Colon (tissue), 2 donors: ENCODE results near the gene COL16A1.

Source experiments
- FAIRE-seq: peaks from 2 replicates; lab custom pipeline; 2012; peaks lifted over from hg19 to GRCh38; lab: Jason Lieb, UNC
- donor health status: control.
- donor health status: control.

COL16A1 gene

DNA sequence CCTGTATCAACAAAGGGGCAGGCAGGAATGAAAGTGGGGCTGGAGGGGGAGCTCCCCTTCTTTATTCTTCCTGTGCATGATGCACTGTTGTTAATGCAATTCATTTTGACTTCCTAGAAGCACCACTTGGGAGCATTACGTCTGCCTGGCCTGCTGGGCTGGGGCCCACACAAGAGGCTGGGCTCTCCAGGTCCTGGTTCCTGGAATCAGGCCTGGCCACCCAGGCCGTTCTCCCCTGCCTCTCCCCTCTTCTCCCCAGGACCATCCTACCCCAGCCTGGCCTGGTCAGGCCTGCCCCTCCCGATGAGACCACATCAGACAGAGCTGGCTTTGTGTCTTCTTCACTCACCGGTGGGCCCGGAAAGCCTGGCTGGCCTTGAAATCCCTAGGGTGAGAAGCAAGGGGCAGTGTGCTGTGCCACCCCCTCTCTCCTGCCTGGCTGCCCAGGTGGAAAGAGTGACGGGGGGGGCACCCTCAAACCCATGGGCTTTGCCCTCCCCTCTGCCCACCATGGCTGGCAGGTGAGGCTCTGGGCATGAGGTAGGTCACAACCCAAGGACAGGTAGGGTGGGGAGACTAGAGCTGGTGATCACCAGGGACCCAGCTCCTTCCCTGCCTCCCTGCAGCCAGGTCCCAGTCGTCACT lies 38.5 kb downstream of the COL16A1 start:
- FAIRE-seq = no peak

DNA sequence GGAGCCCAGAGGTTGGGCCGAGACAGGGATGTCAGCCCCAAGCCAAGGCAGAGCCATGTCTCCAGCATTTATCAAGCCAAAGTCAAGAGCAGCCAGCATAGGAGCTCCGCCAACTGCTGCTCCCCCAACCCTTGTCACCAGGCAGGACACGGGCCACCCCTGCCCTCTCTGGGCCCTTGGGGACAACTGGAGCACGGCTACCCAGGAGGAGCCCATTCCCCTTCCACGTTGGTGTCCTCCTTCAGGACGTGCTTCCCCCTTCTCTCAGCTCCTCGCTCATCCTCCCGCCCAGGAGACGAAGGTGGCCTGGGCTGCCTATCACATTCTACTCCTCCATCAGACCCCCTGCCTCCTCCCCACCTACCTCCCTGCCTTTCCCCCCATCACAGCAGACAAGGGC lies 39.3 kb downstream of the COL16A1 start:
- FAIRE-seq = no peak

DNA sequence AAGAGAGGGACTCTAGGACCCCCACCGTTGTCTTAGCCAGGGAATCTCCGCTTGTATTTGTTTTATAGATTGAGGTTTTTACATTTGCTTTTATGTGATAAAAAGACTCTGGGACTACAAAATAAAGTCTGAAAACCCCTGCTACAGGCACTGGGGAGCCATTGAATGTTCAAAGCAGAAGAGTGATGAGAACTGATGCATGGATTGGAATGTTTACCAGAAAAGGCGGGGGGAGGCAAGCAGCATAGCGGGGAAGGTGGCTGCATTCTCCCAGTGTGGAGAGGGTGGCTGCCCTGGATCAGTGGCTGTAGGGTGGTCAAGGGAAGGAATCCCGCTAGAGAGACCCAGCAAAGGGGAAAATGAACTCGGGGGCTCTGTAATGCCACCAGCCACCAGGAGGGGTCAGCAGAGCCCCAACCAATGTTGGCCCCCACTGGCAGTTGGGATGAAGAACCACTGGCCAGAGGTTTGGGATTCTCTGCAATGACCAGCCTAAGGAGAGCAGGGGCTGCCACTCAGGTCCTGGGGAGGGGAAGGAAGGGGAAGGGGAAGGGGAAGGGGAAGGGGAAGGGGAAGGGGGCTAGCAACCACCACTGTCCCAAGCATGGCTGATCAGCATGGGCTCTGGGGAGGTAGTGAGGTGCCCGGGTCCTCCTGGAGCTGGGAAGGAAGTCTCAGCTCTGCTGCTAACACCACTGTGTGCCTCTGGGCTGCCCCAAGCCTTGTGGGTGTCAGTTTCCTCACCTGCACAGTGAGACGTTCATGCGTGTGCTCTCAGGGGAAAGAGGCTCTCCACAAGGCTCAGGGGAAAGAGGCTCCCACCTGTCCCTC lies 40.0 kb downstream of the COL16A1 start:
- no peak for FAIRE-seq

DNA sequence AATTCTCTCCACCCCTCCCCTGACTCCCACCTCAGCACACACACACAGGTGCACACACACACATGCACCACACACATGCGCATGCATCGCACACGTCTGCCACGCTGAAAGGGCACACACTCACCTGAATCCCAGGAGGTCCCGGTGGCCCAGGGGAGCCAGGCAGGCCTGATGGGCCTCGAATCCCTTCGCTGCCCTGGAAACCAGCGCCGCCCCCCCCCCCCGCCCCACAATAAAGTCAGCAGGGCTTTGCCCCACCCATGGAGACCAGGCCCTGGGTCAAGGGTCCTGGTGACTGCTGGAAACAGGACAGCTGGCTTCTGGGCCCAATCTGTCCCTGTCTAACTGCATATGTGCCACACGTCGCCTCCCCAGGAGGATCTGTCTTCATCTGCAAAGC lies 41.4 kb downstream of the COL16A1 start:
- FAIRE-seq = no peak

DNA sequence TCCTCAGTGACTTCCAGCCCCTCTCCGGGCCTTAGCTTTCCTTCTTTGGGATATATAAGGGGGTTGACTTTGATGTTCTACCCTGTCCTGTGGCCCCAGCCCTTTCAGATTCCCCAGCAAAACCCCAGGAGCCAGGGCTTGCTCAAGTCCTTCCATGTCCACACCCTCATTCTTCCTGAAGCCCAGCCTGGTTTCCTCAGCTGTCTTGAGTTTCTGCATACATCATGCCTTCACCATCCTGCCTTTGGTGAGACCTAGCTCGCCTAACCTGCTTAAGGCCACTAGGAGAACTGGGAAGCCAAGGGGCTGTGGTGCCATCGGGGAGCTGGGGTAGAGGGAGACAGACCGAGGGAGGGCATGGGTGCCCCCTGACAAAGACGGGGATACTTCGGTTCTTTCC lies 42.0 kb downstream of the COL16A1 start:
- no peak for FAIRE-seq

DNA sequence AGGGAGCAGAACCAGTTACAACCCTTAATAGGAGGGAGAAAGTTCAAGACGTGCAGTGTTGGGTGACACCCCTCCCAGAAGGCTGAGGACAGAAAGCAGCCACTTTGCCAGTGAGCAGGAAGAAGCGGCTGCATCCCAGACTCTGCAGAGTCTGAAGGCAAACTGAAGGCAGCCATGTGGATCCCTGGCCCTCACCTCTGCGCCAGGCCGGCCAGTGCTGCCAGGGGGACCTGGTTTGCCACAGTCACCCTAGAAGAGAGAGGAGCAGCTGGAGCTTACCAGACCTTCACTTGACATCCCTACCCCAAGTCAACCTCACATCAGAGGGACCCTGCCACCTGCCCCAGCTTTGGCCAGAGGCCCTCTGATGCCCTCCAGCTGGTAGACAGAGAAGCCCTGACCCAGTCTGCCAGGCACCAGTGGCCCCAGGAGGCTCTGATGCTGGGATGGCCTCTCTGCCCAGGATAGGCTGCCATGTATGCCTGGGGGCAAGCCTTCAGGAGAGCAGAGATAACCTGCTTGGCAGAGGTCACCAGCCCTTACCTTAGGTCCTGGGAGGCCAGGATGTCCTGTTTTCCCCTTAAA lies 42.9 kb downstream of the COL16A1 start:
- no peak for FAIRE-seq

DNA sequence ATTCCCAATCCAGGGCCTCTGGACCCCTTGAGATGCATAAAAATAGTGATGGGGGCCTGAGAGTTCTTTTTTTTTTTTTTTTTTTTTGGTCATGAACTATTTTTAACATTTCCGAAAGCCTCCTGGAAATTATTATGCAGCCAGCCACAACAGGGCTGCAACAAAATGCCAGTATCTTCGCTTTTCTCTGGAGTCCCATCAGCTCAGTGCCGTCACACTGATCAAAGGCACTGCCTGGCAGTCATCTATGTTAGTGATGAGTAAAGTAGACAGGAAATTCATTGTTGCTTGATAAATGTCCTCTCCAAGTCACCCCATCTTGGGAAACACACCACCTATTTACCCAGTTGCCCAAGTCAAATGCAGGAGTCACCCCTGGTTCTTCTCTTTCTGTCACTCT lies 43.9 kb downstream of the COL16A1 start:
- no peak for FAIRE-seq

DNA sequence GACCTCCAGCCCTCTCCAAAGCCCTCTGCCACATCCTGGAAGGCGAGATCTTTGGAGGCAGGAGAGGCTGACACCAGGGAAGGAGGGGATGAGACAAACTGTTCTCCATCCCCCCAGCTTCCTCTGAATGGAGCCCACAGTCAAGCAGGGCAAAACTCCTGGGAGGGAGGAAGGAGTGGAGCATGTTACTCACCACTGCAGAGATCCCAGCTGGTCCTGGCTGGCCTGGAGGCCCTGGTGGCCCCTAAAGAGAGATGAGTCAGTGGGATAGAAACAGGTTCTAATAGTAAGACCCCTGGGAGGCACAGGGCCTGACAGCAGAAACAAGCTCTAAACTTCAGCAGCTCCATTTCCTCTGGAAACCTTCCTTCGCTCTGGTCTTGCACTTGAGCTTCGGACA lies 45.1 kb downstream of the COL16A1 start:
- no peak for FAIRE-seq

DNA sequence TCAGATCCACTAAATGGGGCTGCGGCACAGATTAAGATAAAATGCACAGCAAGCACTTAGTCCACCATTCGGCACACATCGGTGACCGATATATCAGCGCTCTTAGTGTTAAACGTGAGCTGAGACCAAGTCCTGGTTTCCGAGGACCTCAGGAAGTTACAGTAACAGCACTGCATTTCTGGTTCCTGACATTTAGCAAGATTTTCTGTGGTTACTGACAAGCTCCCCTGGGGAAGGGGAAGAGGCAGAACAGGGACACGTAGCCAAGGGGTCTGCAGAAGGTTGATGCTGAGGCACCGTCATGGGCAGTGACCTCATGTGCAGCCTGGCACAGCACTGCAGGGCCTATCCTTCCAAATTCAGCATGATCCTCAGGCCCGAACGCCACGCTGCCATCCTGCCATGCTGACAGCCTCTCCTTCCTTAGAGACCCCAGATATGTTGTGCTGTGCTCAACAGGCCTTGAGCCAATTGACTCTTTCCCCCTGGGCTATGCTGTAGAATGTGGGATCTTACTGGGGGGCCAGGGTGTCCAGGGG lies 45.8 kb downstream of the COL16A1 start:
- FAIRE-seq = no peak

DNA sequence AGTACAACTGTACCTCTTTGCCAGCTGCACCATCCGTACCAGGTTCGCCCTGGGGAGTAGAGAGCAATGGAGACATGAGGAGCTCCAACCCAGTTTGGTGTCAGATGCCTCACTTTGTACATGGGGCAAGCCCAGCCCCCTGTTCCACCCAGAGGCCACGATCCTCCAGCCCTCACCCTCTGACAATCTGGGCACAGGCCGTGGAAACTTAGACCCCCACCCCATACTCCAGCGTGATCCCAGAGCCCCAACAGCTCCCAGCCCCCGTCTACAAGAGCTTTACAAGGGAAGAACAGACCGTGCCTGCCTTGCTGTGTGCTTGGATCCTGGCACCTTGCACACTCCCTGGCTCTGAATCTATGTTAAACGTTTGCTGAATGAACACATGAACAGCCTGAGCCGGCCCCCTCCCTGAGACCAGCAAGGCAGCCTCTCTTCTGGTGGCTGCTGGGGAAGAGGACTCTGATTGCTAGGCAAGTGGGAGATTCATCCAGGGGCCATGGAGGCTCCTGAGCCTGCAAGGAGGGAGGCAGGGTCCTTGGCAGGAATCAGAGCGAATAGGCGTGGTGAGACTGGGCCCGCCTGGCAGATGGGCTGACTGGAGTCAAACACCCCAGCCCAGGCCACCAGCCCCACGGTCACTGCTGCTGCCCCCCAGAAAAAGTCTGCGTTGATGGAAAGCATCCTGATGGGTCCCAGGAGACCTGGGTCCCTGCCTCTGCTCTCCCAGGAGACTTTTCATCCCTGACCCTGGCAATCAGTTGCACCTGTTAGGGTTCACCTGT lies 46.6 kb downstream of the COL16A1 start:
- FAIRE-seq = no peak

DNA sequence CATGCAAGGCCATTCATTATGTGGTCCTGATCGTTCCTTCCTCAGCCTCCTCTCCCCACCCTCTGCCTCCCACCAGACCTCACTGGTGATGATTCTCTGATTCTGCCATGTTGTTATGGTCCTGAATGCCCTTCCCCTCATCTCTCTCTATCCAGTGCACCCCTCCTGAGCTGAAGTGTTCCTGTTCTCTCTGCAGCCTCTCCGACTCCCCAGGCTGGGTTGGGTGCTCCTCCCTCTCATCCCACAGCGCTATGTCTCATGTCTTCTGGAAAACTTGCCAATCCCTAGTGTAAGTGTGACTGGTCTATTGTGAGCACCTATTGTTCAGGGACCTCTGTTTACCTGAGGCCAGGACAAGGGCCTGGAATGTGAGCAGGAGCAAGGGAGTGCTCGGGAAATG lies 48.1 kb downstream of the COL16A1 start:
- no peak for FAIRE-seq

DNA sequence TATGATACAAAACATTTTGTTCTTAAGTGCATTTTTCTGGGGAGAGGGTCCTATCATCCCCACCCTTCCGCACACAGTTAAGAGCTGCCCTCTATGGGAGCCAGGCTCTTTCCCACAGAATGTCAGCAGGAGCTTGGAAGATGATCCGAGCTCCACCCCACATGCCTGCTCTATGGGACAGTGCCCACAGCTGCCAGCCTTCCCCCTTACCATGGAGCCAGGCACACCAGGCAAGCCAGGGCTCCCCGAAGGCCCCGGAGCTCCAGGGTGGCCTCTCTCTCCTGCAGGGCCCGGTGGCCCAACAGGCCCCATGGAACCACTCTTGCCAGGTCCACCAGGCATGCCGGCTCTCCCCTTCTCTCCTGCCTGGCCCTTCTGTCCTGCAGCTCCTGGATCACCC lies 48.7 kb downstream of the COL16A1 start:
- no peak for FAIRE-seq

DNA sequence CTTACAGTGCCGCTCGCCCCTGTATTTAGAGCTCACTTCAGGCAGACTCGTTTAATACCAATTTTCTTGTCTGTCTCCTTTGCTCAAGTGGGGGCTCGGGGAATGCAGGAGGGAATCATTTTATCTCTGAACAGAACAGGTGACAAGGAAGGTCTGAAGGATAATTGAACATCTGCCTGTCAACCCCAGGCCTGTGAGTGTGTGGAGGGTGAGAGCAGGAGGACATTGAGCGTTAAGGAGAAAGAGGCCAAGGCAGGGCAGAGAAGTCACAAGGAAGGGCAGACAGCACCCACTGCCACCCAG lies 49.4 kb downstream of the COL16A1 start:
- no peak for FAIRE-seq

DNA sequence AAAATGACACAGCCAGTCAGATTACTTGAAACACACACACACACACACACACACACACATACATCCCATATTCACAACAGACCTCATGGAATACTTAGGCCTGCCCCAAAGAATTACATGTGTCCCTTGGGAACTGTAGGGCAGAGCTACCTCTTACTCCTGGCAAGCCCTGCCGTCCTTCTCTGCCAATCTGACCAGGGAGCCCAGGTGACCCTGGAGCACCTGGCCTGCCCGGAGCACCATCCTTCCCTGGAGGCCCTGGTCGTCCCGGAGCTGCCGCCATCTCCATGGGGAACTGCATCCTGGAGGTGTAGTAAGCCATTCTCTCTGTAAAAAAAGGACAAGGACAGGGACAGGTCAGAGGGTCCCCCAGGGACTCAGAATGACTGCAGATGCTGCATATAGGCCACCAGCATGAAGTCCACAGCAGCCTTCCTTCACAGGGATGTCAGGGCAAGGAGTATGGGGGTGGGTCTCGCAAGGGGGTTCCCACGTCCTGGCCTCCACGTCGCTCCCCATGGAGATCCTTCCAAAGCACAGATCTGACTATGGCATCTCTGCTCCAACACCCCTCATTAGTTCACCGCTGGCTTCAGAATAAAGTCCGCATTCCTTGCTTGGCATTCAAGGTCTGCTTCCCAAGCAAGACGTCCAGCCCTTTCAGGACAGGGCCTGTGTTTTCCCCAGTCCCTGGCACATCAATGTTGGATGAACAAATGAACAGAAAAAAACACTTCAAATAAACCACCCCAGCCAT lies 49.9 kb downstream of the COL16A1 start:
- no peak for FAIRE-seq

DNA sequence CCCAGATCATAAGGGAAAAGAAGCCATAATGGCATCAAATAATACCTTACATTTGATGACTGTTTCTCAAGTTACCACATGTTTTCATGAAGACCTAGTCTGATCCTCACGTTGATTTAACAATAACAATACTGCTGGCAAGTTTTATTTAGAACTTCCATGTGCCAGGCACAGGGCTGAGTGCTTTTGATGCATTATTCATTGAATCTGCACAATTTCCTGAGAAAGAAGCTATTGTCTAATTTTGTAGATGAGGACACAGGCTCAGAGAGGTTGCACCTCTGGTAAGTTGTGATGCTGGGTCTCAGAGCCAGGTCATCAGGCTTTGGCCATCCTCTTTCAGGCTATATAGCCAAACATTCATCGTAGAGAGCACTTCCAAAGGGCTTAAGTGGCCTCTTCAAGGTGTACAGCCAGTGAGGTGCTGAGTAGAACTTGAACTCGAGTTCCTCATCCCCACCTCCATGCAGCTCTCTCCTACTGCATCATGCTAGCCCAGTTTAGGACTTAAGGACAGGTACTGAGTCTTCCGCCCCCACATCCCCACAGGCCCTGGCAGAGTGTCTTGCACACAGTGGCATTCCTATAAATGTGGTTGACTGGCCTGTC lies 50.8 kb downstream of the COL16A1 start:
- FAIRE-seq = no peak

DNA sequence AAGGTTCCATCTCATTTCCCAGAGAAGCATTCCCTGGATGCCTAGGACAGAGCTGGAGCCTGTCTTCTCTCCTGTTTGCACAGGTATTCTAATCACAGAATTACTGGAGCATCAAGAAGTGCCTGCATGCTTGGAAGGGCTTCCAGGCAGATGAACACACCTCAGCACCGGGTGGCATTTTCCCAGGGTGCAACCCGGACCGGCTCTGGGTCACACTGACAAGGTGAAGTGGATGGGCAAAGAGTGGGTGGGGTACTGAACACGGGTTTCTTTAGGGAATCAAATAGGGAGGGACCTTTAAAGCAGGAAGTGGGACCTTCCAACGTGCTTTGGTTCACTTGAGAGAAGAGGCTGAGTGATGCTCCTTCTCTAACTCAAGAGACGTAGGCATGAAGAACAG lies 52.1 kb downstream of the COL16A1 start:
- FAIRE-seq = no peak

DNA sequence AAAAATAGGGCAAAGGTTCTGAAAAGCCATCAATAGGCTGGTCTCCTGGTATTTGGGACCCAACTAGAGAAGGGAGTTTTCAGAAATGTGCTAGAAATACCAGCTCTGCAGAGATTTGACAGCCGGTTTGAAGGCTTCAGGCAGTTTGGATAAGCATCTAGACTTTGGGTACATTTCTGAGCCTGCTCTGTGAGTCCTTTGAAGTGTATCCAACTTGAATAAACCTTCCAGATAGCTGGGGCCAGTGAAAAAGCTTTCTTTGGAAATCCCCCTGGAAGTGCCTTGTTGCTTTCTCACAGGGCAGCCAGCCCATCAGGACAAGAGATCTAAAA lies 52.8 kb downstream of the COL16A1 start:
- FAIRE-seq = no peak

DNA sequence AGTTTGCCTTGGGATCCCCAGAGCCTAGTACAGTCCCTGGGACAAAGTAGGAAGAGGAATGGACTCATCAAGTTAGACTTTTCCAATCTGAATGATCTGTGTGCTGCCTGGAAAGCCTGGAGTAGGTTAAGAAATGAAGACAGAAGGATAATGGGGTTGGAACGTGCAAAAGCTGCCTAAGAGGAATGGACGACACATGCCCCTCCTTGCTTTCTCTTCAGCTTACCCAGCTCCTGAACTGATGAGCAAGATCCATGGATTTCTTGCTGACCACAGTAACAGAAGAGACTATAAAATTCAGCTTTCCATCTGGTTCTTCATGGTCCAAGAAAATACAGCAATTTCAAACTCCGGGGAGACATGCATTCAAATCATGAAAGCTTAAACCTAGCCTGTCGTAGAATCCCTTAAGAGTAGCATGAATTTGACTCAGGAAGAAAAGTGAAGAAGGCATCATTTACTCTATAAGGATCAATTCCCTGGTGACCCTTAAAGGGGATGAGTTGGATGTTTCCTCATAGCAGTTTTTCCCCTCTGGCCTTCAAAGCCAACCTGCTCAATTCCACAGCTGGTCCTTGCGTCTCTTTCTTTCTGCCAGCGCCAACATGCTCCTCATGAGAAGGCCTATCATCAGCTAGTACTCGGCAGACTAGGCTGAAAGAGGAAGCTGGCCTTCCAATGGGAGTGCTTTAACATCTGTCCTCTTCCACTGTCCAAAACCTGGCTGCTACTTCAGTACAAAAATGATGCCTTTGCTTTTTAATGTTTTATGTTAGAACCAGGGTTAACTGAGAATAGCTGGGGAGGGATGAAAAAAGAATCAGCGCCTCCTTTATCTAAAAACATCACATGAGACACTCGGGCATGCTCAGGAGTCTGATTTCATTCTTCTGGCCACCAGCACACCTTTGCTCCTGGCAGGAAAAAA lies 53.4 kb downstream of the COL16A1 start:
- FAIRE-seq = no peak

DNA sequence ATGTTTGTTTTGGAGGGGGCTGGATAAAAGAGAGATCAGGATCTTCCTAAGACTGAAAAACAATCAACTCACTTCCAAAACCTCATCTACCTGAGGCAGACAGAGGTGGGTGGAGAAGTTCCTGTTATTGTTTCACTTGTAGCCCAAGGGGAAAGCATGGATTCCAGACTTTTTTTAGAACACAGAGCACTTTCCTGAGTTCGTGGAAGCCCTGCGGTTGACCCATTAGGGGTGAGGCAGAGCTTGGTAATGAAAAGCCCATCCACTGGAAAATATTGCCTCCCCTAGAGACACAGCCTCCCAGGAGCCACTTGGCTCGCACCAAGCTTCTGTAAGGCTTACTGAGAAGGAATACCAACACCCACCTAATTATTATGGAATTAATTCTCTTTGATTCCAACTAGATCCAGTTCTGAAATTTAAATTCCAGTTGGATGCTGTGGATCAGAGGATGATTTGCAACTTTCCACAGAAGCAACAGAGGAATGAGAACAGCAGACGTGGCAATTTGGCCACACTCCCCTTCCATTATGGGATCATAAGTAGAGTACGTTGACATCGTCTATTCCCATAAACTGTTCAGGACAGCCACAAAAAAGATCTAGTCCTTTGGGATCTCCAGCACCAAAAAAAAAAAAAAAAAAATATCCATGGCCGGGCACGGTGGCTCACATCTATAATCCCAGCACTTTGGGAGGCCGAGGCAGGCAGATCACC lies 55.0 kb downstream of the COL16A1 start:
- no peak for FAIRE-seq

DNA sequence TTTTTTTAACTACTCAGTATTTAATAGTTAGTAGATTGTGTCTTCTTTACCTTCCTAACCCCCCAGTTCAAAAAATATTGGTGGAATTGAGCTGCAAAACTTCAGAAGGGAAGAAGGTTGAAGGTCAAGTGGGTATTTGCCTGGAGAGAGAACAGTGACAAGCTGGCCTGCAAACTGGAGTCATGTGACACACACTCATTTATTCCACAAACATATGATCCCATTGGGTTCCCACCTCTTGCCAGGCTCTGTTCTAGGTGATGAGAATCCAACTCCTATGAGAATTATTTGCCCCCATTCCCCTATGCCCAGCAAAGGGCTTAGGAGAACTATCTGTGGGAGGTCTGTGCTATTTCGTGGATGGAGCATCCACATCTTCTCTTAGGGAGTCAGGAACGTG lies 55.6 kb downstream of the COL16A1 start:
- no peak for FAIRE-seq
